Activated CD8-positive, alpha-beta memory T cell treated with anti-CD3 and anti-CD28 coated beads for 36 hours (primary cell): ENCODE measurements around the gene PIP5KL1. TPM values are rescaled to one million over a fixed set of nuclear protein-coding genes. Genes with fewer than 3 reads are reported as not detected.

ENCODE experiments used
- CTCF ChIA-PET: fragments of 350-600 bp; sonication (Branson Sonifier 250); formaldehyde crosslinking; loops from one replicate; lab custom pipeline; 2021; ENCODE audit warnings: antibody characterized with exemption; lab: Charles Lee
- POLR2A ChIA-PET: fragments of 350-600 bp; sonication (Branson Sonifier 250); formaldehyde crosslinking; loops from one replicate; lab custom pipeline; 2021; ENCODE audit warnings: antibody characterized with exemption; lab: Charles Lee
- total RNA-seq, 2 experiments: library from RNA; stranded (reverse); gene quantifications; one replicate each; pipeline ENCODE4 v1.2.3, GENCODE V29; 2021

Gene PIP5KL1
- total RNA-seq, 2 experiments from 2014 or later: 1.0 to 2.5 TPM

GRCh38 chr9:127898433-127899127 lies 32.0 kb downstream of the PIP5KL1 start:
- POLR2A ChIA-PET: interaction anchor here (0.5 to 1.0 kb wide), 4 partner anchors 18 to 563 kb away, joined by 3 to 5 read pairs (median 3); partner anchors contain the start of gene ST6GALNAC4
- CTCF ChIA-PET: interaction anchor here (0.9 to 2.2 kb wide), 3 partner anchors 16 to 23 kb away, joined by 5 to 6 read pairs (median 5); partner anchors contain the start of gene ST6GALNAC4

GRCh38 chr9:127897193-127897692 lies 33.3 kb downstream of the PIP5KL1 start:
- ChIA-PET CTCF (interaction anchor here (0.9 to 1.2 kb wide), 2 partner anchors 28 to 393 kb away, joined by 3 to 5 read pairs; no protein-coding TSS in a partner anchor), POLR2A (interaction anchor here (0.5 kb wide), 1 partner anchor 32 kb away, joined by 3 read pairs; no protein-coding TSS in a partner anchor)

- ChIA-PET POLR2A (no interaction called here), CTCF (interaction anchor here (1.2 kb wide), 1 partner anchor 27 kb away, joined by 5 read pairs; no protein-coding TSS in a partner anchor)
Observed at GRCh38 chr9:127896395-127897192, 34.0 kb downstream of the PIP5KL1 start.

- CTCF ChIA-PET: no interaction called here
- POLR2A ChIA-PET: no interaction called here
Observed at GRCh38 chr9:127895811-127896210, 34.8 kb downstream of the PIP5KL1 start.

- POLR2A ChIA-PET: no interaction called here
- CTCF ChIA-PET: interaction anchor here (1.0 to 2.7 kb wide), 2 partner anchors 23 to 28 kb away, joined by 3 to 14 read pairs; no protein-coding TSS in a partner anchor
Observed at GRCh38 chr9:127893392-127893791, 37.2 kb downstream of the PIP5KL1 start.

GRCh38 chr9:127892831-127893230 lies 37.7 kb downstream of the PIP5KL1 start:
- ChIA-PET POLR2A (no interaction called here), CTCF (interaction anchor here (1.0 to 2.7 kb wide), 2 partner anchors 22 to 28 kb away, joined by 3 to 14 read pairs; no protein-coding TSS in a partner anchor)

- ChIA-PET POLR2A (no interaction called here), CTCF (interaction anchor here (0.9 to 1.5 kb wide), 3 partner anchors 20 to 37 kb away, joined by 3 to 4 read pairs (median 4); no protein-coding TSS in a partner anchor)
Observed at GRCh38 chr9:127890053-127890452, 40.5 kb downstream of the PIP5KL1 start.

- POLR2A ChIA-PET: no interaction called here
- CTCF ChIA-PET: interaction anchor here (1.1 kb wide), 1 partner anchor 14 kb away, joined by 6 read pairs; no protein-coding TSS in a partner anchor
Observed at GRCh38 chr9:127887792-127888191, 42.8 kb downstream of the PIP5KL1 start.

- ChIA-PET POLR2A (no interaction called here), CTCF (interaction anchor here (3.0 kb wide), 1 partner anchor 17 kb away, joined by 11 read pairs; no protein-coding TSS in a partner anchor)
Observed at GRCh38 chr9:127886401-127886972, 44.1 kb downstream of the PIP5KL1 start.

GRCh38 chr9:127885508-127886281 lies 44.9 kb downstream of the PIP5KL1 start:
- ChIA-PET POLR2A (interaction anchor here (1.2 kb wide), 1 partner anchor 12 kb away, joined by 3 read pairs; no protein-coding TSS in a partner anchor), CTCF (interaction anchor here (0.6 to 3.0 kb wide), 3 partner anchors 16 to 334 kb away, joined by 3 to 11 read pairs (median 4); no protein-coding TSS in a partner anchor)

GRCh38 chr9:127884976-127885490 lies 45.5 kb downstream of the PIP5KL1 start:
- POLR2A ChIA-PET: interaction anchor here (1.2 kb wide), 1 partner anchor 11 kb away, joined by 3 read pairs; no protein-coding TSS in a partner anchor

GRCh38 chr9:127884427-127884911 lies 46.1 kb downstream of the PIP5KL1 start:
- CTCF ChIA-PET: interaction anchor here (0.6 to 3.0 kb wide), 3 partner anchors 15 to 469 kb away, joined by 3 to 11 read pairs (median 4); no protein-coding TSS in a partner anchor
- POLR2A ChIA-PET: interaction anchor here (1.2 kb wide), 1 partner anchor 11 kb away, joined by 3 read pairs; no protein-coding TSS in a partner anchor

More at GRCh38 chr9:127884976-127885490, 45.5 kb downstream of the PIP5KL1 start:
- CTCF ChIA-PET: interaction anchor here (0.6 to 3.0 kb wide), 3 partner anchors 16 to 153 kb away, joined by 4 to 11 read pairs (median 4); no protein-coding TSS in a partner anchor

GRCh38 chr9:127883959-127884358 lies 46.6 kb downstream of the PIP5KL1 start:
- ChIA-PET CTCF (interaction anchor here (0.6 to 3.0 kb wide), 2 partner anchors 14 to 470 kb away, joined by 3 to 11 read pairs; no protein-coding TSS in a partner anchor), POLR2A (no interaction called here)

GRCh38 chr9:127881715-127882114 lies 48.9 kb downstream of the PIP5KL1 start:
- POLR2A ChIA-PET: interaction anchor here (0.6 kb wide), 1 partner anchor 54 kb away, joined by 7 read pairs; no protein-coding TSS in a partner anchor
- CTCF ChIA-PET: interaction anchor here (1.1 to 2.9 kb wide), 3 partner anchors 11 to 234 kb away, joined by 3 to 17 read pairs (median 4); no protein-coding TSS in a partner anchor

GRCh38 chr9:127880143-127880542 lies 50.4 kb downstream of the PIP5KL1 start:
- POLR2A ChIA-PET: no interaction called here
- CTCF ChIA-PET: interaction anchor here (0.7 kb wide), 2 partner anchors 13 to 34 kb away, joined by 3 to 4 read pairs; no protein-coding TSS in a partner anchor

- POLR2A ChIA-PET: no interaction called here
- CTCF ChIA-PET: interaction anchor here (1.2 to 1.8 kb wide), 2 partner anchors 9 to 42 kb away, joined by 3 to 10 read pairs; no protein-coding TSS in a partner anchor
Observed at GRCh38 chr9:127878652-127879390, 51.8 kb downstream of the PIP5KL1 start.
